HepG2 (cell line): ENCODE data around the gene NFATC3. TPM values are rescaled to one million over a fixed set of nuclear protein-coding genes. Genes with fewer than 3 reads are reported as not detected.

Experiments used
- CBX1 ChIP-seq: IDR thresholded peaks from one replicate; pipeline ENCODE4 v1.6.1; 2016; ENCODE audit warnings: antibody characterized with exemption, low read depth
- GFI1 ChIP-seq: sonication (generic); formaldehyde crosslinking; IDR thresholded peaks from 2 replicates; pipeline ENCODE4 v1.5.0; 2020; ENCODE audit warnings: missing genetic modification reagents, mild to moderate bottlenecking, borderline replicate concordance
- HNRNPLL ChIP-seq: fragments of 200-400 bp; formaldehyde crosslinking; IDR thresholded peaks from 2 replicates; pipeline ENCODE4 v1.6.1; 2017; ENCODE audit warnings: mild to moderate bottlenecking, low read depth, low read length; ENCODE audit not compliant: poor library complexity, severe bottlenecking
- MYC ChIP-seq: sonication (generic); formaldehyde crosslinking; IDR thresholded peaks from 2 replicates; pipeline ENCODE4 v1.9.0; 2021; ENCODE audit warnings: missing genetic modification reagents, borderline replicate concordance
- SP140L ChIP-seq: sonication (generic); formaldehyde crosslinking; IDR thresholded peaks from 2 replicates; pipeline ENCODE4 v1.4.0; 2020; ENCODE audit warnings: missing genetic modification reagents, borderline replicate concordance
- SRSF9 ChIP-seq: fragments of 200-400 bp; formaldehyde crosslinking; IDR thresholded peaks from 2 replicates; pipeline ENCODE4 v1.6.1; 2018; ENCODE audit warnings: borderline replicate concordance, mild to moderate bottlenecking, low read depth, low read length; ENCODE audit not compliant: insufficient read depth, poor library complexity, severe bottlenecking
- TBP ChIP-seq: sonication (generic); formaldehyde crosslinking; IDR thresholded peaks from 2 replicates; pipeline ENCODE4 v1.5.0; 2020; ENCODE audit warnings: missing genetic modification reagents
- TCF7 ChIP-seq: sonication (generic); IDR thresholded peaks from 2 replicates; pipeline ENCODE4 v1.6.1; 2016; ENCODE audit warnings: antibody characterized with exemption, low read depth
- TRIM24 ChIP-seq: sonication (generic); formaldehyde crosslinking; IDR thresholded peaks from 2 replicates; pipeline ENCODE4 v1.8.0; 2022; ENCODE audit warnings: mild to moderate bottlenecking, missing genetic modification reagents
- U2AF1 ChIP-seq: fragments of 200-400 bp; formaldehyde crosslinking; optimal IDR thresholded peaks from 2 replicates; pipeline ENCODE3; 2017; ENCODE audit warnings: mild to moderate bottlenecking, low read depth, low read length
- ZC3H4 ChIP-seq: sonication (generic); formaldehyde crosslinking; IDR thresholded peaks from 2 replicates; pipeline ENCODE4 v1.4.0; 2020; ENCODE audit warnings: missing genetic modification reagents, borderline replicate concordance
- ZNF572 ChIP-seq: sonication (generic); formaldehyde crosslinking; IDR thresholded peaks from 2 replicates; pipeline ENCODE4 v1.5.1; 2020; ENCODE audit warnings: mild to moderate bottlenecking, missing genetic modification reagents
- ZNF75D ChIP-seq: sonication (generic); formaldehyde crosslinking; IDR thresholded peaks from 2 replicates; pipeline ENCODE4 v1.8.1; 2023; ENCODE audit warnings: missing genetic modification reagents, mild to moderate bottlenecking, borderline replicate concordance
- ZNF768 ChIP-seq: sonication (generic); formaldehyde crosslinking; IDR thresholded peaks from 2 replicates; pipeline ENCODE4 v1.4.0; 2020; ENCODE audit warnings: missing genetic modification reagents
- ZNF878 ChIP-seq: sonication (generic); formaldehyde crosslinking; IDR thresholded peaks from 2 replicates; pipeline ENCODE4 v1.8.1; 2023; ENCODE audit warnings: mild to moderate bottlenecking, missing genetic modification reagents, moderate library complexity
- polyA plus RNA-seq, 8 experiments: library from polyadenylated mRNA; depleted of rRNA in 3 of 8; stranded (reverse) in 7 of 8; unstranded in 1 of 8; fragments of >200 nt; fragmentation: Illumina TruSeq in 4 of 8; extraction: Trizol in 4 of 8; gene quantifications; 2 replicates each; pipeline versions ENCODE4 v1.2.1 to v1.2.3, GENCODE V29; 2011 to 2016; ENCODE audit warnings: low read depth in 4 of 8, missing spikeins in 1 of 8, mixed read lengths in 1 of 8; ENCODE audit not compliant: insufficient read depth in 1 of 8
- total RNA-seq, 5 experiments: library from RNA; depleted of rRNA; stranded (reverse); fragments of >200 nt; fragmentation: Illumina TruSeq; extraction: Trizol; gene quantifications; 2 replicates each; pipeline ENCODE4 v1.2.3, GENCODE V29; 2016; ENCODE audit warnings: low read depth in 1 of 5
- TF ChIP-seq, protein P1 (sequence below): sonication (generic); formaldehyde crosslinking; IDR thresholded peaks from 2 replicates; pipeline ENCODE4 v1.4.0; 2020; ENCODE audit warnings: mild to moderate bottlenecking, missing genetic modification reagents, borderline replicate concordance
- TF ChIP-seq, protein P2 (sequence below), 2 experiments: sonication (generic) in 1 of 2; formaldehyde crosslinking in 1 of 2; IDR thresholded peaks; 2 replicates each; pipeline versions ENCODE4 v1.4.0 to v1.6.1; 2018 to 2020; ENCODE audit warnings: missing genetic modification reagents in 2 of 2, borderline replicate concordance in 1 of 2, low read depth in 1 of 2, mild to moderate bottlenecking in 1 of 2, missing biosample characterization in 1 of 2
- TF ChIP-seq, protein P3 (sequence below): sonication (generic); formaldehyde crosslinking; IDR thresholded peaks from 2 replicates; pipeline ENCODE4 v1.5.1; 2020; ENCODE audit warnings: missing genetic modification reagents, mild to moderate bottlenecking, borderline replicate concordance

The NFATC3 gene
- total and polyA plus RNA-seq, 2 of the 13 experiments (the other 11 are each of a cell fraction or from before 2014, with no cell fraction given), result 52.6 to 62.7 TPM

DNA sequence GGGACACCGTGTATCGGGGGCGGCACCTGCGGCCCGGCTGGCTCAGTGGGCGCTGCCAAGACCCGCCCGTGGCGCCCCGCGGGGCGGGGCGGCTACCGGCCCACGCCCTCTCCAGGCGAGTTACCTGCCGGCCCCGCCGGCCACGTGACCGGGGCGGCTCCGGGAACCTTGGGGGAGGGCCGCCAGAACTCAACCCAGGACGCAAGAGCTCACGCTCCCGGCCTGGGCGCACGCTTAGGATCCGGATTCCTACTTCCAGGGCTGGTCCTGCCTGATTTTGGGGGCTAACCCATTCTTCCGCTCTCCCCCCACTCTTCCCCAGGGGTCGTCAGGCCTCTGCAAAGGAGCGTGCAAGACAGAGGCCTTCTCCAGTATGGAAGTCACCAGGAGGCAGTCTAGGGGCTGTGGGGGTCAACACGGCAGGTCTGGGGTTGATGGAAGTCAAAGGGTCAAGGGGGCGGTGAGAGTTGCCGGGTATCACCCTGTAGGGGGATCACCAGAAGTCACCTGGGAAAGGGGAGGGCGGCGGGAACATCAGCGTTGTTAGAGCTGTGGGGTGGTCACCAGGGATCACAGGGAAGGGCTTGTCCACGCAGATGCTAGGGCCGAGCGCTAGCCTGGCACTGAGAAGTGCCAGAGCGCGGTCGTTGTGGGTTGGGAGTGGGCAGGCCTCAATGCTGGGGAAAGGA, 151.1 kb downstream of the NFATC3 start (continued):
- TF ChIP-seq, protein P1, sequence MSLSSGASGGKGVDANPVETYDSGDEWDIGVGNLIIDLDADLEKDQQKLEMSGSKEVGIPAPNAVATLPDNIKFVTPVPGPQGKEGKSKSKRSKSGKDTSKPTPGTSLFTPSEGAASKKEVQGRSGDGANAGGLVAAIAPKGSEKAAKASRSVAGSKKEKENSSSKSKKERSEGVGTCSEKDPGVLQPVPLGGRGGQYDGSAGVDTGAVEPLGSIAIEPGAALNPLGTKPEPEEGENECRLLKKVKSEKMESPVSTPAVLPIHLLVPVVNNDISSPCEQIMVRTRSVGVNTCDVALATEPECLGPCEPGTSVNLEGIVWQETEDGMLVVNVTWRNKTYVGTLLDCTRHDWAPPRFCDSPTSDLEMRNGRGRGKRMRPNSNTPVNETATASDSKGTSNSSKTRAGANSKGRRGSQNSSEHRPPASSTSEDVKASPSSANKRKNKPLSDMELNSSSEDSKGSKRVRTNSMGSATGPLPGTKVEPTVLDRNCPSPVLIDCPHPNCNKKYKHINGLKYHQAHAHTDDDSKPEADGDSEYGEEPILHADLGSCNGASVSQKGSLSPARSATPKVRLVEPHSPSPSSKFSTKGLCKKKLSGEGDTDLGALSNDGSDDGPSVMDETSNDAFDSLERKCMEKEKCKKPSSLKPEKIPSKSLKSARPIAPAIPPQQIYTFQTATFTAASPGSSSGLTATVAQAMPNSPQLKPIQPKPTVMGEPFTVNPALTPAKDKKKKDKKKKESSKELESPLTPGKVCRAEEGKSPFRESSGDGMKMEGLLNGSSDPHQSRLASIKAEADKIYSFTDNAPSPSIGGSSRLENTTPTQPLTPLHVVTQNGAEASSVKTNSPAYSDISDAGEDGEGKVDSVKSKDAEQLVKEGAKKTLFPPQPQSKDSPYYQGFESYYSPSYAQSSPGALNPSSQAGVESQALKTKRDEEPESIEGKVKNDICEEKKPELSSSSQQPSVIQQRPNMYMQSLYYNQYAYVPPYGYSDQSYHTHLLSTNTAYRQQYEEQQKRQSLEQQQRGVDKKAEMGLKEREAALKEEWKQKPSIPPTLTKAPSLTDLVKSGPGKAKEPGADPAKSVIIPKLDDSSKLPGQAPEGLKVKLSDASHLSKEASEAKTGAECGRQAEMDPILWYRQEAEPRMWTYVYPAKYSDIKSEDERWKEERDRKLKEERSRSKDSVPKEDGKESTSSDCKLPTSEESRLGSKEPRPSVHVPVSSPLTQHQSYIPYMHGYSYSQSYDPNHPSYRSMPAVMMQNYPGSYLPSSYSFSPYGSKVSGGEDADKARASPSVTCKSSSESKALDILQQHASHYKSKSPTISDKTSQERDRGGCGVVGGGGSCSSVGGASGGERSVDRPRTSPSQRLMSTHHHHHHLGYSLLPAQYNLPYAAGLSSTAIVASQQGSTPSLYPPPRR (CRISPR knock-in tag), result peak; percentile 75
- TF ChIP-seq TCF7 (no peak), ZNF75D (no peak), ZNF878 (CRISPR knock-in tag) (no peak), U2AF1 (peak; percentile 70), MYC (CRISPR knock-in tag) (peak; percentile 76), ZNF768 (CRISPR knock-in tag) (no peak), GFI1 (CRISPR knock-in tag) (0 out of 2 replicates have a peak, but pooled peaks have one; percentile 49), ZC3H4 (CRISPR knock-in tag) (peak; percentile 74; the same call in 1 of the 2 replicates), ZNF572 (CRISPR knock-in tag) (peak; percentile 91; the same call in 1 of the 2 replicates), SP140L (CRISPR knock-in tag) (no peak), SRSF9 (no peak), CBX1 (peak; percentile 45), TRIM24 (CRISPR knock-in tag) (no peak), TBP (peak; percentile 67; the same call in 1 of the 2 replicates), HNRNPLL (peak; percentile 77)
- TF ChIP-seq, protein P2, sequence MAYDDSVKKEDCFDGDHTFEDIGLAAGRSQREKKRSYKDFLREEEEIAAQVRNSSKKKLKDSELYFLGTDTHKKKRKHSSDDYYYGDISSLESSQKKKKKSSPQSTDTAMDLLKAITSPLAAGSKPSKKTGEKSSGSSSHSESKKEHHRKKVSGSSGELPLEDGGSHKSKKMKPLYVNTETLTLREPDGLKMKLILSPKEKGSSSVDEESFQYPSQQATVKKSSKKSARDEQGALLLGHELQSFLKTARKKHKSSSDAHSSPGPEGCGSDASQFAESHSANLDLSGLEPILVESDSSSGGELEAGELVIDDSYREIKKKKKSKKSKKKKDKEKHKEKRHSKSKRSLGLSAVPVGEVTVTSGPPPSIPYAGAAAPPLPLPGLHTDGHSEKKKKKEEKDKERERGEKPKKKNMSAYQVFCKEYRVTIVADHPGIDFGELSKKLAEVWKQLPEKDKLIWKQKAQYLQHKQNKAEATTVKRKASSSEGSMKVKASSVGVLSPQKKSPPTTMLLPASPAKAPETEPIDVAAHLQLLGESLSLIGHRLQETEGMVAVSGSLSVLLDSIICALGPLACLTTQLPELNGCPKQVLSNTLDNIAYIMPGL (CRISPR knock-in tag; IDR thresholded peaks at IDR 0.05; ENCODE audit: borderline replicate concordance in 1 of 2, low read depth in 1 of 2), result 0 out of 4 replicates have a peak, but pooled peaks of 1 of the 2 experiments have one; percentile 10
- TF ChIP-seq, protein P3, sequence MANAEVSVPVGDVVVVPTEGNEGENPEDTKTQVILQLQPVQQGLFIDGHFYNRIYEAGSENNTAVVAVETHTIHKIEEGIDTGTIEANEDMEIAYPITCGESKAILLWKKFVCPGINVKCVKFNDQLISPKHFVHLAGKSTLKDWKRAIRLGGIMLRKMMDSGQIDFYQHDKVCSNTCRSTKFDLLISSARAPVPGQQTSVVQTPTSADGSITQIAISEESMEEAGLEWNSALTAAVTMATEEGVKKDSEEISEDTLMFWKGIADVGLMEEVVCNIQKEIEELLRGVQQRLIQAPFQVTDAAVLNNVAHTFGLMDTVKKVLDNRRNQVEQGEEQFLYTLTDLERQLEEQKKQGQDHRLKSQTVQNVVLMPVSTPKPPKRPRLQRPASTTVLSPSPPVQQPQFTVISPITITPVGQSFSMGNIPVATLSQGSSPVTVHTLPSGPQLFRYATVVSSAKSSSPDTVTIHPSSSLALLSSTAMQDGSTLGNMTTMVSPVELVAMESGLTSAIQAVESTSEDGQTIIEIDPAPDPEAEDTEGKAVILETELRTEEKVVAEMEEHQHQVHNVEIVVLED, result peak; percentile 12; the same call in 1 of the 2 replicates
